SK-N-SH (cell line): ENCODE data around the gene PTPN2. TPM values are rescaled to one million over a fixed set of nuclear protein-coding genes. Genes with fewer than 3 reads are reported as not detected.

Experiments used
- CTCF ChIA-PET: fragments of 300-600, 350-600 bp; formaldehyde crosslinking; extraction: SDS; loops from one replicate; lab custom pipeline; 2021; lab: Yijun Ruan, JAX
- POLR2A ChIA-PET: fragments of 350-600 bp; sonication (Branson Sonifier 250); formaldehyde crosslinking; extraction: SDS; loops from one replicate; lab custom pipeline; 2020; ENCODE audit warnings: antibody characterized with exemption, inconsistent platforms; lab: Yijun Ruan, JAX
- DNase-seq: peaks from one replicate; pipeline ENCODE4 v3.0.0; 2012
- H2AFZ ChIP-seq: fragments of 200-600 bp; sonication (generic); 2 replicates; pipeline ENCODE4 v1.8.1; 2016; ENCODE audit warnings: antibody characterized with exemption, mild to moderate bottlenecking, low read depth
- H3F3A ChIP-seq: fragments of 200-600 bp; sonication (generic); replicated peaks from 2 replicates; pipeline ENCODE3; 2016; ENCODE audit warnings: antibody characterized with exemption, mild to moderate bottlenecking; ENCODE audit not compliant: insufficient read depth
- H3K27ac ChIP-seq, 2 experiments: fragments of 200-500 bp in 1 of 2; fragments of 200-600 bp in 1 of 2; sonication (Bioruptor generic) in 1 of 2; sonication (generic), shearing (Covaris generic) in 1 of 2; 2 replicates each; pipeline versions ENCODE4 v1.5.1 to v1.6.1; 2014 to 2016; ENCODE audit warnings: low read depth in 2 of 2, inconsistent platforms in 1 of 2, low read length in 1 of 2, mild to moderate bottlenecking in 1 of 2, mixed read lengths in 1 of 2
- H3K27me3 ChIP-seq: fragments of 200-600 bp; sonication (generic), shearing (Covaris generic); 2 replicates; pipeline ENCODE4 v1.6.1; 2016; ENCODE audit warnings: mixed run types; ENCODE audit not compliant: insufficient read depth
- H3K36me3 ChIP-seq, 2 experiments: fragments of 200-500 bp in 1 of 2; fragments of 200-600 bp in 1 of 2; sonication (Bioruptor generic) in 1 of 2; sonication (generic) in 1 of 2; replicated peaks in 1 of 2; 2 replicates each; pipeline versions ENCODE3 to v1.5.1; 2014 to 2016; ENCODE audit warnings: low read length in 1 of 2, mild to moderate bottlenecking in 1 of 2; ENCODE audit not compliant: insufficient read depth in 2 of 2, control insufficient read depth in 1 of 2
- H3K4me1 ChIP-seq, 2 experiments: fragments of 200-500 bp in 1 of 2; fragments of 200-600 bp in 1 of 2; sonication (Bioruptor generic) in 1 of 2; sonication (generic), shearing (Covaris generic) in 1 of 2; 2 replicates each; pipeline versions ENCODE4 v1.5.1 to v1.6.1; 2014 to 2016; ENCODE audit warnings: low read depth in 1 of 2, low read length in 1 of 2, mixed run types in 1 of 2; ENCODE audit not compliant: insufficient read depth in 2 of 2, control insufficient read depth in 1 of 2
- H3K4me2 ChIP-seq: fragments of 200-600 bp; sonication (generic), shearing (Covaris generic); 2 replicates; pipeline ENCODE4 v1.6.1; 2017; ENCODE audit warnings: mixed run types
- H3K4me3 ChIP-seq, 2 experiments: fragments of 200-500 bp in 1 of 2; fragments of 200-600 bp in 1 of 2; sonication (Bioruptor generic) in 1 of 2; sonication (generic), shearing (Covaris generic) in 1 of 2; 2 replicates each; pipeline versions ENCODE4 v1.5.1 to v1.8.1; 2014 to 2016; ENCODE audit warnings: low read depth in 2 of 2, inconsistent platforms in 1 of 2, low read length in 1 of 2, mild to moderate bottlenecking in 1 of 2, mixed read lengths in 1 of 2, moderate library complexity in 1 of 2
- H3K79me2 ChIP-seq: fragments of 200-600 bp; sonication (generic); 2 replicates; pipeline ENCODE4 v1.8.1; 2017; ENCODE audit warnings: mild to moderate bottlenecking; ENCODE audit not compliant: insufficient read depth
- H3K9ac ChIP-seq: fragments of 200-600 bp; sonication (generic); 2 replicates; pipeline ENCODE4 v1.6.1; 2017; ENCODE audit warnings: mixed run types
- H3K9me2 ChIP-seq: fragments of 200-600 bp; sonication (generic); 2 replicates; pipeline ENCODE4 v1.6.1; 2017; ENCODE audit warnings: mixed run types
- H3K9me3 ChIP-seq: fragments of 200-600 bp; sonication (generic); 2 replicates; pipeline ENCODE4 v1.6.1; 2017; ENCODE audit warnings: mixed run types, mild to moderate bottlenecking, moderate library complexity
- H4K20me1 ChIP-seq: fragments of 200-600 bp; sonication (generic); 2 replicates; pipeline ENCODE4 v1.6.1; 2017; ENCODE audit warnings: mild to moderate bottlenecking, mixed run types; ENCODE audit not compliant: insufficient read depth
- CHD2 ChIP-seq: fragments of 150-350 bp; IDR thresholded peaks from 2 replicates; pipeline ENCODE4 v1.6.1; 2018; ENCODE audit warnings: low read length; ENCODE audit not compliant: partially characterized antibody
- EP300 ChIP-seq, 2 experiments: IDR thresholded peaks; 2 replicates each; pipeline versions ENCODE4 v1.4.0 to v1.6.1; 2012; ENCODE audit warnings: borderline replicate concordance in 1 of 2, low read depth in 1 of 2, low read length in 1 of 2
- FOSL2 ChIP-seq: IDR thresholded peaks from 2 replicates; pipeline ENCODE4 v1.4.0; 2012; ENCODE audit warnings: low read depth, mild to moderate bottlenecking, moderate library complexity, borderline replicate concordance
- FOXM1 ChIP-seq: IDR thresholded peaks from 2 replicates; pipeline ENCODE4 v1.4.0; 2012; ENCODE audit warnings: low read depth, mild to moderate bottlenecking
- GABPA ChIP-seq: IDR thresholded peaks from 2 replicates; pipeline ENCODE4 v1.4.0; 2012; ENCODE audit warnings: low read depth, mild to moderate bottlenecking
- JUND ChIP-seq: IDR thresholded peaks from 2 replicates; pipeline ENCODE4 v1.4.0; 2012
- MEF2A ChIP-seq: IDR thresholded peaks from 2 replicates; pipeline ENCODE4 v1.4.0; 2012; ENCODE audit warnings: low read depth, borderline replicate concordance
- NFIC ChIP-seq: IDR thresholded peaks from 2 replicates; pipeline ENCODE4 v1.4.0; 2012; ENCODE audit warnings: borderline replicate concordance
- RAD21 ChIP-seq: IDR thresholded peaks from 2 replicates; pipeline ENCODE4 v1.6.1; 2012; ENCODE audit warnings: mild to moderate bottlenecking, low read length
- RXRA ChIP-seq: IDR thresholded peaks from 2 replicates; pipeline ENCODE4 v1.4.0; 2012; ENCODE audit warnings: low read depth, mild to moderate bottlenecking, borderline replicate concordance
- SMC3 ChIP-seq: IDR thresholded peaks from 2 replicates; pipeline ENCODE4 v1.6.1; 2012; ENCODE audit warnings: low read depth, low read length, improper control_type of control experiment
- TAF1 ChIP-seq: IDR thresholded peaks from 2 replicates; pipeline ENCODE4 v1.6.1; 2012; ENCODE audit warnings: low read depth, mild to moderate bottlenecking, low read length, moderate library complexity, borderline replicate concordance
- TCF12 ChIP-seq: IDR thresholded peaks from 2 replicates; pipeline ENCODE4 v1.4.0; 2012
- TEAD4 ChIP-seq: IDR thresholded peaks from 2 replicates; pipeline ENCODE4 v1.4.0; 2012; ENCODE audit warnings: mild to moderate bottlenecking, borderline replicate concordance; ENCODE audit not compliant: insufficient read depth
- YY1 ChIP-seq: IDR thresholded peaks from 2 replicates; pipeline ENCODE4 v1.4.0; 2012; ENCODE audit warnings: low read depth, mild to moderate bottlenecking
- WGBS: methylation state at CpG from one replicate; pipeline ENCODE4 v1.1.6; 2017; ENCODE audit warnings: low lambda C conversion rate; 5-methylcytosine and 5-hydroxymethylcytosine counted together
- polyA plus RNA-seq, 3 experiments: library from polyadenylated mRNA; depleted of rRNA; stranded (reverse); fragments of >200 nt; gene quantifications; 2 replicates each; pipeline ENCODE4 v1.2.3, GENCODE V29; 2012
- TF ChIP-seq, protein P1 (sequence below): IDR thresholded peaks from 2 replicates; pipeline ENCODE4 v1.4.0; 2012; ENCODE audit warnings: low read depth
- TF ChIP-seq, protein P2 (sequence below): IDR thresholded peaks from 2 replicates; pipeline ENCODE4; 2012
- TF ChIP-seq, protein P3 (sequence below): fragments of 150-350 bp; IDR thresholded peaks from 2 replicates; pipeline ENCODE4 v1.6.1; 2017; ENCODE audit warnings: antibody characterized with exemption, low read length, low read depth, borderline replicate concordance
- TF ChIP-seq, protein P4 (sequence below): IDR thresholded peaks from 2 replicates; pipeline ENCODE4 v1.6.1; 2012; ENCODE audit warnings: mild to moderate bottlenecking, low read depth, low read length, moderate library complexity

The PTPN2 gene
- polyA plus RNA-seq, 1 of the 3 experiments (the other 2 are of a cell fraction), result 11.2 TPM

DNA sequence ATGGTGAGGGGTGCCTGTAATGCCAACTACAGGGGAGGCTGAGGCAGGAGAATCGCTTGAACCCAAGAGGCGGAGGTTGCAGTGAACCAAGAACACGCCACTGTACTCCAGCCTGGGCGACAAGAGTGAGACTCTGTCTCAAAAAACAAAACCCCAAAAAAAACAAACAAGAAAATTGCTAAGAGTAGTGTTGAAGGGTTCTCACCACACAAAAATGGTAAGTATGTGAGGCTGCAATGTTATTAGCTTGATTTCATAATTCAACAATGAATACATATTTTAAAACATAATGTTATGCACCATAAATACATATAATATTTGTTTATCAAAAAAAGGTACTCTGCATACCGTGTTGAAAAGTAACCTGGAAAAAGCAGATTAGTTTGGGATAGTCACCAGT, 135.4 kb downstream of the PTPN2 start:
- Histone ChIP-seq H3K27me3 (no peaks in the 10 kb centered on the region), H3K4me3 (no peak overlapping the region), H4K20me1 (no peaks in the 10 kb centered on the region), H3K9me3 (no peaks in the 10 kb centered on the region), H3F3A (peaks cover 3% of the 10 kb centered on the region), H3K36me3 (no peaks in the 10 kb centered on the region), H3K9ac (no peak overlapping the region), H3K9me2 (no peaks in the 10 kb centered on the region), H3K79me2 (no peaks in the 10 kb centered on the region), H3K4me1 (peaks cover 0 to 7% of the 10 kb centered on the region in 2 experiments; a peak in 2 of 4 replicates), H2AFZ (no peak overlapping the region), H3K27ac (no peak overlapping the region), H3K4me2 (no peak overlapping the region)
- DNase-seq, result no peak
- TF ChIP-seq NFIC, result no peak
- TF ChIP-seq TCF12, result no peak
- TF ChIP-seq, protein P1, sequence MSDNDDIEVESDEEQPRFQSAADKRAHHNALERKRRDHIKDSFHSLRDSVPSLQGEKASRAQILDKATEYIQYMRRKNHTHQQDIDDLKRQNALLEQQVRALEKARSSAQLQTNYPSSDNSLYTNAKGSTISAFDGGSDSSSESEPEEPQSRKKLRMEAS, result no peak
- no peak for TF ChIP-seq RAD21
- no peak for TF ChIP-seq CHD2
- TF ChIP-seq SMC3, result no peak
- TF ChIP-seq EP300 (IDR thresholded peaks at IDR 0.05; ENCODE audit: borderline replicate concordance in 1 of 2, low read depth in 1 of 2, low read length in 1 of 2), result no peak
- TF ChIP-seq TEAD4, result no peak
- no peak for TF ChIP-seq GABPA
- no peak for TF ChIP-seq YY1
- no peak for TF ChIP-seq MEF2A
- TF ChIP-seq FOSL2, result no peak
- no peak for TF ChIP-seq FOXM1
- no peak for TF ChIP-seq TAF1
- TF ChIP-seq, protein P2, sequence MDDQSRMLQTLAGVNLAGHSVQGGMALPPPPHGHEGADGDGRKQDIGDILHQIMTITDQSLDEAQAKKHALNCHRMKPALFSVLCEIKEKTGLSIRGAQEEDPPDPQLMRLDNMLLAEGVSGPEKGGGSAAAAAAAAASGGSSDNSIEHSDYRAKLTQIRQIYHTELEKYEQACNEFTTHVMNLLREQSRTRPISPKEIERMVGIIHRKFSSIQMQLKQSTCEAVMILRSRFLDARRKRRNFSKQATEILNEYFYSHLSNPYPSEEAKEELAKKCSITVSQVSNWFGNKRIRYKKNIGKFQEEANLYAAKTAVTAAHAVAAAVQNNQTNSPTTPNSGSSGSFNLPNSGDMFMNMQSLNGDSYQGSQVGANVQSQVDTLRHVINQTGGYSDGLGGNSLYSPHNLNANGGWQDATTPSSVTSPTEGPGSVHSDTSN, result no peak
- TF ChIP-seq RXRA, result no peak
- TF ChIP-seq, protein P3, sequence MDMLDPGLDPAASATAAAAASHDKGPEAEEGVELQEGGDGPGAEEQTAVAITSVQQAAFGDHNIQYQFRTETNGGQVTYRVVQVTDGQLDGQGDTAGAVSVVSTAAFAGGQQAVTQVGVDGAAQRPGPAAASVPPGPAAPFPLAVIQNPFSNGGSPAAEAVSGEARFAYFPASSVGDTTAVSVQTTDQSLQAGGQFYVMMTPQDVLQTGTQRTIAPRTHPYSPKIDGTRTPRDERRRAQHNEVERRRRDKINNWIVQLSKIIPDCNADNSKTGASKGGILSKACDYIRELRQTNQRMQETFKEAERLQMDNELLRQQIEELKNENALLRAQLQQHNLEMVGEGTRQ, result no peak
- no peak for TF ChIP-seq JUND
- TF ChIP-seq, protein P4, sequence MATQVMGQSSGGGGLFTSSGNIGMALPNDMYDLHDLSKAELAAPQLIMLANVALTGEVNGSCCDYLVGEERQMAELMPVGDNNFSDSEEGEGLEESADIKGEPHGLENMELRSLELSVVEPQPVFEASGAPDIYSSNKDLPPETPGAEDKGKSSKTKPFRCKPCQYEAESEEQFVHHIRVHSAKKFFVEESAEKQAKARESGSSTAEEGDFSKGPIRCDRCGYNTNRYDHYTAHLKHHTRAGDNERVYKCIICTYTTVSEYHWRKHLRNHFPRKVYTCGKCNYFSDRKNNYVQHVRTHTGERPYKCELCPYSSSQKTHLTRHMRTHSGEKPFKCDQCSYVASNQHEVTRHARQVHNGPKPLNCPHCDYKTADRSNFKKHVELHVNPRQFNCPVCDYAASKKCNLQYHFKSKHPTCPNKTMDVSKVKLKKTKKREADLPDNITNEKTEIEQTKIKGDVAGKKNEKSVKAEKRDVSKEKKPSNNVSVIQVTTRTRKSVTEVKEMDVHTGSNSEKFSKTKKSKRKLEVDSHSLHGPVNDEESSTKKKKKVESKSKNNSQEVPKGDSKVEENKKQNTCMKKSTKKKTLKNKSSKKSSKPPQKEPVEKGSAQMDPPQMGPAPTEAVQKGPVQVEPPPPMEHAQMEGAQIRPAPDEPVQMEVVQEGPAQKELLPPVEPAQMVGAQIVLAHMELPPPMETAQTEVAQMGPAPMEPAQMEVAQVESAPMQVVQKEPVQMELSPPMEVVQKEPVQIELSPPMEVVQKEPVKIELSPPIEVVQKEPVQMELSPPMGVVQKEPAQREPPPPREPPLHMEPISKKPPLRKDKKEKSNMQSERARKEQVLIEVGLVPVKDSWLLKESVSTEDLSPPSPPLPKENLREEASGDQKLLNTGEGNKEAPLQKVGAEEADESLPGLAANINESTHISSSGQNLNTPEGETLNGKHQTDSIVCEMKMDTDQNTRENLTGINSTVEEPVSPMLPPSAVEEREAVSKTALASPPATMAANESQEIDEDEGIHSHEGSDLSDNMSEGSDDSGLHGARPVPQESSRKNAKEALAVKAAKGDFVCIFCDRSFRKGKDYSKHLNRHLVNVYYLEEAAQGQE, result no peak
- 87% methylated on average over 5 of the region's 5 CpGs for WGBS
- ChIA-PET CTCF (interaction anchor here (1.0 to 3.3 kb wide), 4 partner anchors 21 to 186 kb away, joined by 3 to 23 read pairs (median 8); no protein-coding TSS in a partner anchor), POLR2A (no interaction called here)
